Lung (tissue), 12 donors: ENCODE data around the gene ZYG11A. TPM values are rescaled to one million over a fixed set of nuclear protein-coding genes. Genes with fewer than 3 reads are reported as not detected.

Source experiments
- ATAC-seq: fragments of 200-7000 bp; cut with Tn5 transposase; one replicate; pipeline ENCODE4 v1.9.1; 2020; ENCODE audit warnings: moderate number of reproducible peaks; ENCODE audit not compliant: insufficient read depth, low FRiP score
- DNase-seq, 3 donors: peaks; one replicate each; pipeline ENCODE4 v3.0.0-alpha.2; 2013 to 2017
- H3K27ac ChIP-seq, 2 donors: one replicate each; pipeline ENCODE4 v1.5.1; 2013; ENCODE audit warnings: mild to moderate bottlenecking in 2 of 2, moderate library complexity in 2 of 2, control low read depth in 1 of 2, inconsistent platforms in 1 of 2, low read depth in 1 of 2, low read length in 1 of 2
- H3K27me3 ChIP-seq, 3 donors: one replicate each; pipeline ENCODE4 v1.5.1; 2013; ENCODE audit warnings: low read length in 2 of 3; ENCODE audit not compliant: control insufficient read depth in 3 of 3, insufficient read depth in 3 of 3
- H3K36me3 ChIP-seq, 4 donors: one replicate each; pipeline ENCODE4 v1.5.1; 2013; ENCODE audit warnings: low read length in 4 of 4, mild to moderate bottlenecking in 1 of 4, moderate library complexity in 1 of 4; ENCODE audit not compliant: control insufficient read depth in 4 of 4, insufficient read depth in 4 of 4
- H3K4me1 ChIP-seq, 5 donors: one replicate each; pipeline ENCODE4 v1.5.1; 2013; ENCODE audit warnings: low read length in 5 of 5, mild to moderate bottlenecking in 2 of 5, moderate library complexity in 1 of 5; ENCODE audit not compliant: control insufficient read depth in 5 of 5, insufficient read depth in 5 of 5
- H3K4me3 ChIP-seq: one replicate; pipeline ENCODE4 v1.5.1; 2013; ENCODE audit warnings: mild to moderate bottlenecking, control low read depth, moderate library complexity
- H3K9ac ChIP-seq, 2 donors: one replicate each; pipeline ENCODE4 v1.5.1; 2013; ENCODE audit warnings: low read length in 2 of 2, control low read depth in 1 of 2; ENCODE audit not compliant: insufficient read depth in 1 of 2
- H3K9me3 ChIP-seq, 4 donors: one replicate each; pipeline ENCODE4 v1.5.1; 2013; ENCODE audit warnings: low read length in 3 of 4, mild to moderate bottlenecking in 1 of 4, moderate library complexity in 1 of 4; ENCODE audit not compliant: control insufficient read depth in 4 of 4, insufficient read depth in 3 of 4
- CTCF ChIP-seq: IDR thresholded peaks from 2 replicates; pipeline ENCODE4 v1.5.1; 2012; ENCODE audit warnings: mild to moderate bottlenecking; ENCODE audit errors: control extremely low read depth, extremely low read depth
- WGBS, 2 donors: extraction: QIAGEN DNeasy Blood & Tissue Kit; methylation state at CpG; one replicate each; pipeline ENCODE4 v1.1.7; 2013; 5-methylcytosine and 5-hydroxymethylcytosine counted together
- polyA plus RNA-seq, 2 donors: library from polyadenylated mRNA; stranded (reverse); fragments of 200-250 nt; gene quantifications; one replicate each; pipeline ENCODE4 v1.2.1, GENCODE V29; 2013
- total RNA-seq, 2 donors: library from RNA; depleted of rRNA in 1 of 2; stranded (reverse); fragments of >200 nt in 1 of 2; gene quantifications; one replicate each; pipeline ENCODE4 v1.2.1, GENCODE V29; 2014 to 2021
- donor health status: control.
- donor health status: control.
- donor health status: Bipolar disorder and iron deficiency.
- donor health status: healthy.
- donor health status: DM: yes; HTN: yes; CAD: no.

The ZYG11A gene
- total and polyA plus RNA-seq, 4 donors, result 0.01 to 0.20 (median 0.15) TPM; not detected in 1

GRCh38 chr1:52920791-52921291 lies 78.3 kb downstream of the ZYG11A start:
- Histone ChIP-seq H3K36me3 (no peaks in the 10 kb centered on the region), H3K4me1 (peaks cover 0 to 17% (median 5%) of the 10 kb centered on the region in 5 donors), H3K27me3 (peaks cover 0 to 2% (median 0%) of the 10 kb centered on the region in 3 donors), H3K9ac (peak overlapping the region; percentile 8 to 63), H3K4me3 (peak overlapping the region; percentile 73), H3K27ac (peak overlapping the region; percentile 78 to 85), H3K9me3 (no peaks in the 10 kb centered on the region)
- TF ChIP-seq CTCF, result no peak
- peak; percentile 52 for ATAC-seq
- WGBS, 2 donors, result 33 to 52% methylated on average over 34 to 35 of the region's 35 CpGs
- DNase-seq, result peak; percentile 27 to 46 (median 34)

GRCh38 chr1:52925571-52926005 lies 83.0 kb downstream of the ZYG11A start:
- no peak for TF ChIP-seq CTCF
- ATAC-seq (no peak), DNase-seq (peak in 2 of 3 donors; percentile 39 to 53)
- Histone ChIP-seq H3K4me1 (peaks cover 0 to 15% (median 7%) of the 10 kb centered on the region in 5 donors), H3K9me3 (no peaks in the 10 kb centered on the region), H3K27ac (no peak overlapping the region), H3K27me3 (peaks cover 0 to 2% (median 2%) of the 10 kb centered on the region in 3 donors), H3K4me3 (no peak overlapping the region), H3K9ac (peak overlapping the region in 1 of 2 donors; percentile 6), H3K36me3 (no peaks in the 10 kb centered on the region)
- WGBS, 2 donors, result 50 to 68% methylated on average over 5 of the region's 5 CpGs

- peak overlapping the region; percentile 52 for H3K4me3 ChIP-seq
- H3K27me3 ChIP-seq, result peaks cover 0 to 2% (median 2%) of the 10 kb centered on the region in 3 donors
- WGBS, 2 donors, result 17 to 21% methylated on average over 12 of the region's 12 CpGs
- peak overlapping the region in 1 of 2 donors; percentile 75 for H3K9ac ChIP-seq
- no peaks in the 10 kb centered on the region for H3K9me3 ChIP-seq
- TF ChIP-seq CTCF, result no peak
- no peaks in the 10 kb centered on the region for H3K36me3 ChIP-seq
- peaks cover 0 to 10% (median 7%) of the 10 kb centered on the region in 5 donors for H3K4me1 ChIP-seq
- peak overlapping the region; percentile 30 to 78 for H3K27ac ChIP-seq
- DNase-seq (no peak), ATAC-seq (no peak)
These were observed 84.3 kb downstream of the ZYG11A start for GRCh38 chr1:52926864-52927211.
